ENCODE results near the gene MGST2. TPM values are rescaled to one million over a fixed set of nuclear protein-coding genes. Genes with fewer than 3 reads are reported as not detected.

The MGST2 gene
- total and polyA plus RNA-seq, 8 donors, result 7.6 to 271 (median 47.3) TPM

DNA sequence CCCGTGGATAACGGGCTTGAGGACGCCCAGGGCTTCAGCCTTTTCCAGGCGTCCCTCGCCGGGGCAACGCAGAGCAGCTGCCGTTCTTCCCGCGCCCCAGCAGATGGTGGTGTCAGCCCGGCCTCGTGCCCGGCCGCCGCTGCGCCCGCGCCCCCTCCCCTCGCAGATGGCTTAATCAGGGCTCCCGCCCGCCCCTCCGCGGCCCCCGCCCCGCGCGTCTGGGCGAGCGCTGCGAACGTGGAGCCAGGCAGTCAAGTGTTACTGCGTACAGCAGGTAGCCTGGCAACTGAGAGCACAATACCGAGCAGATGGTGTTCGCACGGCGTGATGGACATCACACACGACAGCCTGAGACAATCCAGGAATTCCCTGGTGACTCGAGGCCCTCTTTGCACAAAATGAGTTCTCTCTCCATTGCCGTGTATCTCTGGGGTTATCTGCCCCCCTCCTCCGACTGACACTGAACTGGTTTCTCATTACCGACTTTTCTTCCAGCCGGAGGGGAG lies 69.3 kb downstream of the MGST2 start:
- Histone ChIP-seq H3K4me3 (peak overlapping the region; percentile 50 to 54 (median 52)), H3K27me3 (no peaks in the 10 kb centered on the region), H3K9me3 (no peaks in the 10 kb centered on the region), H3K4me1 (peaks cover 19 to 42% (median 28%) of the 10 kb centered on the region in 4 donors), H3K36me3 (no peaks in the 10 kb centered on the region), H3K27ac (peak overlapping the region; percentile 66 to 93 (median 87))
- intact Hi-C loops (cut with DNase I; ENCODE audit: low total_unique reads), result loop anchor here (10.0 kb wide), 1 partner anchor 270 kb away; no protein-coding TSS in a partner anchor
- TF ChIP-seq, protein P1, sequence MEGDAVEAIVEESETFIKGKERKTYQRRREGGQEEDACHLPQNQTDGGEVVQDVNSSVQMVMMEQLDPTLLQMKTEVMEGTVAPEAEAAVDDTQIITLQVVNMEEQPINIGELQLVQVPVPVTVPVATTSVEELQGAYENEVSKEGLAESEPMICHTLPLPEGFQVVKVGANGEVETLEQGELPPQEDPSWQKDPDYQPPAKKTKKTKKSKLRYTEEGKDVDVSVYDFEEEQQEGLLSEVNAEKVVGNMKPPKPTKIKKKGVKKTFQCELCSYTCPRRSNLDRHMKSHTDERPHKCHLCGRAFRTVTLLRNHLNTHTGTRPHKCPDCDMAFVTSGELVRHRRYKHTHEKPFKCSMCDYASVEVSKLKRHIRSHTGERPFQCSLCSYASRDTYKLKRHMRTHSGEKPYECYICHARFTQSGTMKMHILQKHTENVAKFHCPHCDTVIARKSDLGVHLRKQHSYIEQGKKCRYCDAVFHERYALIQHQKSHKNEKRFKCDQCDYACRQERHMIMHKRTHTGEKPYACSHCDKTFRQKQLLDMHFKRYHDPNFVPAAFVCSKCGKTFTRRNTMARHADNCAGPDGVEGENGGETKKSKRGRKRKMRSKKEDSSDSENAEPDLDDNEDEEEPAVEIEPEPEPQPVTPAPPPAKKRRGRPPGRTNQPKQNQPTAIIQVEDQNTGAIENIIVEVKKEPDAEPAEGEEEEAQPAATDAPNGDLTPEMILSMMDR (IDR thresholded peaks at IDR 0.05), result peak in 5 of 7 experiments; percentile 56 to 81 (median 70)
- TF ChIP-seq EP300 (IDR thresholded peaks at IDR 0.05) (no peak), POLR2AphosphoS5 (IDR thresholded peaks at IDR 0.05) (peak; percentile 67 to 81 (median 72)), POLR2A (IDR thresholded peaks at IDR 0.05) (no peak)
- peak; percentile 81 to 97 for DNase-seq
- WGBS, 5 donors, result 1 to 7% (median 2%) methylated on average over 3 to 42 of the region's 42 CpGs

DNA sequence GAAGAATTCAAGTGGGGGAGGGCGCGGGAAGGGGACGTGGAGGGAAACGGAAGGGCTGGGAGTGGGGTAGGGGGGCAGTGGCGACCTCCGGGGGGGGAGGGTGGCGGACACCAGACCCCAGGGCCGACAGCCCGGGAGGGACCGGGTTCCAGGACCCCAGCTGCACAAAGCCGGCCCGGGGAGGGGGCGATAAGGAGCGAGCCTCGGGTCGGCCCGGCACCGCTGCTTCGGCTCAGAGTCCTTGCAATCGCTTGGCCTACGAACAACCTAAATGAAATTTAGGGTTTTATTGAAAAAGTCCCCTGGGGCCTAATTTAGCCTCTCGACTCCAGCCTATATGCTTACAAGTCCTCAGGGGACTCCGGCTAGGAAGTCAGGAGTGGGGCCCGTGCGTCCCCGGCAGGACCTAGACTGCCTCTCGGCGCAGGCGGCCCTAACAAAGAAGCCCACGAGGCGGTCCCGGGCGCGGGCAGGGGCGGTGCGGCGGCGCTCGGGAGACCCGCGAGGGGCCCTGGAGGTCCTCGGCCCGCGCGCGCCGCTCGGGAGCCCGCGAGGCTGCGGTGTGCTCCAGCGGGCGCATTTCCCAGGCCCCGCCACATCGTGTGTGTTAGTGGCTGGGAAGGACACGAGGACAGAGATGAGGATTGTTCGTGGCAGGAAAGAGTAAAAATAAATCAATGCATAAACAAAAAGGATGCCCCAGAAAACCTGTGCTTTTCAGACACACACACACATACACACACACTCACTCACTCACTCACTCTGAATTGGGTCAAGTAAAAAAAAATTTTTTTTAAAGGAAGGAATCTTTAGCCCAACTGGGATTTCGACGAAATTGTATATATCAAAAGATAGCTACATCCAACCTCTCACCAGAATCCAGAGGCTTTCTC lies 70.0 kb downstream of the MGST2 start:
- Histone ChIP-seq H3K4me3 (peak overlapping the region; percentile 50 to 54 (median 52)), H3K27ac (peak overlapping the region; percentile 46 to 93 (median 87)), H3K36me3 (no peaks in the 10 kb centered on the region), H3K27me3 (no peaks in the 10 kb centered on the region), H3K4me1 (peaks cover 25 to 49% (median 35%) of the 10 kb centered on the region in 4 donors), H3K9me3 (no peaks in the 10 kb centered on the region)
- no peak for TF ChIP-seq POLR2AphosphoS5 (IDR thresholded peaks at IDR 0.05)
- TF ChIP-seq, protein P1 (IDR thresholded peaks at IDR 0.05), result no peak
- TF ChIP-seq POLR2A (IDR thresholded peaks at IDR 0.05), result no peak
- no peak for TF ChIP-seq EP300 (IDR thresholded peaks at IDR 0.05)
- DNase-seq, result peak in 1 of 2 donors; percentile 79
- intact Hi-C loops (cut with DNase I; ENCODE audit: low total_unique reads), result loop anchor here (10.0 kb wide), 1 partner anchor 269 kb away; no protein-coding TSS in a partner anchor
- WGBS, 5 donors, result 20 to 43% (median 37%) methylated on average over 46 to 59 of the region's 59 CpGs

DNA sequence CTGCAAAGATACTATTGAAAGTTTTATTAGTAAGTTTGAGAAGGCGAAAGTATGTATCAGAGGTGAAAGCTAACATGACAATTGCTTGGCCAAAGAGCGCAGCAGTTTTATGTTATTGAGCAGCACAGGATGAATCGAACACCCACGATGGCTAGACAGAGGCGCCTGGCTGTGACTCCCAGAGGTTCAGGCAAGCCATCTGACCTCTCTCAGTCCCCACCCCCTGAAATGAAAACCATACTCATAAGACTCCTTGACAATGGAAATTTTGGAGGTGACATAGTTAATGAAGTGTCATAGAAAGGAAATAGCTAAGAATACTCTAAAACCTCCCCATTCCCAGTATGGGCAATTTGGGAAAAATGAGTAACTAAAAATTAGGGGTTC lies 70.6 kb downstream of the MGST2 start:
- Histone ChIP-seq H3K27me3 (no peaks in the 10 kb centered on the region), H3K4me1 (peaks cover 30 to 55% (median 42%) of the 10 kb centered on the region in 4 donors), H3K9me3 (no peaks in the 10 kb centered on the region), H3K36me3 (no peaks in the 10 kb centered on the region), H3K27ac (peak overlapping the region in 4 of 5 donors; percentile 66 to 93 (median 87)), H3K4me3 (no peak overlapping the region)
- no peak for TF ChIP-seq POLR2A (IDR thresholded peaks at IDR 0.05)
- TF ChIP-seq EP300 (IDR thresholded peaks at IDR 0.05), result no peak
- TF ChIP-seq, protein P1 (IDR thresholded peaks at IDR 0.05), result no peak
- no peak for DNase-seq
- intact Hi-C loops (cut with DNase I; ENCODE audit: low total_unique reads), result loop anchor here (10.0 kb wide), 1 partner anchor 269 kb away; no protein-coding TSS in a partner anchor
- WGBS, 5 donors, result 81 to 89% (median 88%) methylated on average over 5 of the region's 5 CpGs

DNA sequence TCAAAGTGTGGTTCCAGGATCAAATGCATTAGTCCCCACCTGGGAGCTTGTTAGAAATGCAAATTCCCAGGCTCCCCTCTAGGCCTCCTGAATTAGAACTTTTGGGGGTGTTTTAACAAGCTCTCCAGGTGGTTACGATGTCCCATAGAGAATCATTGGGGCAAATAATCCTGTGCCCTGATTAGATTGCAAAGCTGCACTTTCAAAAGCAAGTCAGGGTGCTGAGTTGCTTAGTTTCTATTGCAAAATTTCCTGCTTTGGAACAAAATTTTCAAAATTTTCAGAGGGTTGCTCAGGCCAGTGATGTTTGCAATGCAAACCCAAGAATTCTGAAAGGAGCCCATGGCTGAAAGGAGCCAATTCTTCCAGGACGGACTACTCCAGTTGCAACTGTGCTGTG lies 71.0 kb downstream of the MGST2 start:
- Histone ChIP-seq H3K4me3 (no peak overlapping the region), H3K27ac (peak overlapping the region in 4 of 5 donors; percentile 66 to 93 (median 87)), H3K27me3 (no peaks in the 10 kb centered on the region), H3K36me3 (no peaks in the 10 kb centered on the region), H3K4me1 (peaks cover 30 to 56% (median 44%) of the 10 kb centered on the region in 4 donors), H3K9me3 (no peaks in the 10 kb centered on the region)
- intact Hi-C loops (cut with DNase I; ENCODE audit: low total_unique reads), result loop anchor here (10.0 kb wide), 1 partner anchor 268 kb away; no protein-coding TSS in a partner anchor
- TF ChIP-seq POLR2A (IDR thresholded peaks at IDR 0.05) (no peak), EP300 (IDR thresholded peaks at IDR 0.05) (no peak), POLR2AphosphoS5 (IDR thresholded peaks at IDR 0.05) (no peak)
- TF ChIP-seq, protein P1 (IDR thresholded peaks at IDR 0.05), result no peak
- 87 to 97% (median 93%) methylated on average over 2 of the region's 2 CpGs for WGBS, 5 donors
- no peak for DNase-seq

Measured in stomach (tissue), 9 donors.